Measurements from ENCODE around the gene SOS1.
A peak's percentile ranks its signal among the peaks of the same experiment; 100 is the strongest.

SOS1 gene

GRCh38 chr2:38951766-38952165 lies 169.1 kb downstream of the SOS1 start:
- DNase-seq (ENCODE audit: low read depth): no peak
- no peak overlapping the region for H3K4me3 ChIP-seq (ENCODE audit: low read depth, low read length)
- in situ Hi-C loops (cut with HindIII; ENCODE audit: low sequenced_read_pairs): no loop called here
- TF ChIP-seq CTCF (IDR thresholded peaks at IDR 0.05; ENCODE audit: low read depth, low read length, missing control alignments): no peak

GRCh38 chr2:38948995-38949394 lies 171.9 kb downstream of the SOS1 start:
- DNase-seq (ENCODE audit: low read depth): no peak

GRCh38 chr2:38948387-38948882 lies 172.4 kb downstream of the SOS1 start:
- DNase-seq (ENCODE audit: low read depth): no peak
- no peak overlapping the region for H3K4me3 ChIP-seq (ENCODE audit: low read depth, low read length)
- TF ChIP-seq CTCF (IDR thresholded peaks at IDR 0.05; ENCODE audit: low read depth, low read length, missing control alignments): no peak
- in situ Hi-C loops (cut with HindIII; ENCODE audit: low sequenced_read_pairs): loop anchor here (25.0 kb wide), 1 partner anchor 289 kb away; the partner anchor contains the start of gene CDKL4

More at GRCh38 chr2:38948995-38949394, 171.9 kb downstream of the SOS1 start:
- in situ Hi-C loops (cut with HindIII; ENCODE audit: low sequenced_read_pairs): loop anchor here (25.0 kb wide), 1 partner anchor 288 kb away; the partner anchor contains the start of gene CDKL4
- no peak for TF ChIP-seq CTCF (IDR thresholded peaks at IDR 0.05; ENCODE audit: low read depth, low read length, missing control alignments)
- H3K4me3 ChIP-seq (ENCODE audit: low read depth, low read length): no peak overlapping the region

- peak; percentile 61 for DNase-seq (ENCODE audit: low read depth)
- TF ChIP-seq CTCF (IDR thresholded peaks at IDR 0.05; ENCODE audit: low read depth, low read length, missing control alignments): peak; percentile 81
- in situ Hi-C loops (cut with HindIII; ENCODE audit: low sequenced_read_pairs): loop anchor here (25.0 kb wide), 1 partner anchor 290 kb away; the partner anchor contains the start of gene CDKL4
- H3K4me3 ChIP-seq (ENCODE audit: low read depth, low read length): no peak overlapping the region
Measured at GRCh38 chr2:38947241-38948239, 173.3 kb downstream of the SOS1 start.

GRCh38 chr2:38945911-38946310 lies 174.9 kb downstream of the SOS1 start:
- H3K4me3 ChIP-seq (ENCODE audit: low read depth, low read length): no peak overlapping the region
- no peak for DNase-seq (ENCODE audit: low read depth)
- TF ChIP-seq CTCF (IDR thresholded peaks at IDR 0.05; ENCODE audit: low read depth, low read length, missing control alignments): no peak
- in situ Hi-C loops (cut with HindIII; ENCODE audit: low sequenced_read_pairs): loop anchor here (25.0 kb wide), 1 partner anchor 291 kb away; the partner anchor contains the start of gene CDKL4

GRCh38 chr2:38945372-38945771 lies 175.5 kb downstream of the SOS1 start:
- in situ Hi-C loops (cut with HindIII; ENCODE audit: low sequenced_read_pairs): loop anchor here (25.0 kb wide), 1 partner anchor 292 kb away; the partner anchor contains the start of gene CDKL4
- DNase-seq (ENCODE audit: low read depth): no peak
- TF ChIP-seq CTCF (IDR thresholded peaks at IDR 0.05; ENCODE audit: low read depth, low read length, missing control alignments): no peak

More at GRCh38 chr2:38945372-38945771, 175.5 kb downstream of the SOS1 start:
- H3K4me3 ChIP-seq (ENCODE audit: low read depth, low read length): no peak overlapping the region

Data from astrocyte of the cerebellum (primary cell).